Hepatocyte (in vitro differentiated cells): ENCODE measurements around the gene RPTOR. TPM values are rescaled to one million over a fixed set of nuclear protein-coding genes. Genes with fewer than 3 reads are reported as not detected.

Experiments
- DNase-seq: peaks from one replicate; pipeline ENCODE4 v3.0.0-alpha.2; 2016; ENCODE audit warnings: low spot score
- H2AFZ ChIP-seq: fragments of 200-600 bp; sonication (generic); 2 replicates; pipeline ENCODE4 v1.6.0; 2016; ENCODE audit warnings: antibody characterized with exemption, mild to moderate bottlenecking
- H3K27ac ChIP-seq: fragments of 200-600 bp; sonication (generic); 2 replicates; pipeline ENCODE4 v1.5.1; 2016; ENCODE audit warnings: mild to moderate bottlenecking
- H3K27me3 ChIP-seq: fragments of 200-600 bp; sonication (generic); 2 replicates; pipeline ENCODE4 v1.6.1; 2016
- H3K36me3 ChIP-seq: fragments of 200-600 bp; sonication (generic); replicated peaks from 2 replicates; pipeline ENCODE4 v1.5.1; 2016; ENCODE audit warnings: low read depth; ENCODE audit not compliant: insufficient read depth
- H3K4me1 ChIP-seq: fragments of 200-600 bp; sonication (generic); 2 replicates; pipeline ENCODE4 v1.5.1; 2016; ENCODE audit warnings: mild to moderate bottlenecking, moderate library complexity; ENCODE audit not compliant: insufficient read depth
- H3K4me2 ChIP-seq: fragments of 200-600 bp; sonication (generic); 2 replicates; pipeline ENCODE4 v1.6.0; 2016
- H3K4me3 ChIP-seq: fragments of 200-600 bp; sonication (generic); 2 replicates; pipeline ENCODE4 v1.5.1; 2016; ENCODE audit warnings: mild to moderate bottlenecking
- H3K79me2 ChIP-seq: fragments of 200-600 bp; sonication (generic); 2 replicates; pipeline ENCODE4 v1.6.0; 2017; ENCODE audit warnings: mild to moderate bottlenecking
- H3K9me2 ChIP-seq: fragments of 200-600 bp; sonication (generic); replicated peaks from 2 replicates; pipeline ENCODE4 v1.6.0; 2017; ENCODE audit warnings: mild to moderate bottlenecking; ENCODE audit not compliant: insufficient read depth
- H3K9me3 ChIP-seq: fragments of 200-600 bp; sonication (generic); 2 replicates; pipeline ENCODE4 v1.5.1; 2016; ENCODE audit warnings: low read depth, mild to moderate bottlenecking
- H4K20me1 ChIP-seq: fragments of 200-600 bp; sonication (generic); 2 replicates; pipeline ENCODE4 v1.6.0; 2016; ENCODE audit warnings: mild to moderate bottlenecking; ENCODE audit not compliant: insufficient read depth, poor library complexity, severe bottlenecking
- CTCF ChIP-seq: fragments of 200-600 bp; sonication (generic); IDR thresholded peaks from 2 replicates; pipeline ENCODE4 v1.5.1; 2016; ENCODE audit warnings: antibody characterized with exemption, mild to moderate bottlenecking; ENCODE audit not compliant: poor library complexity
- EZH2 ChIP-seq: fragments of 200-600 bp; sonication (generic); IDR thresholded peaks from 2 replicates; pipeline ENCODE4 v1.6.1; 2016; ENCODE audit warnings: antibody characterized with exemption, mild to moderate bottlenecking, borderline replicate concordance
- EZH2phosphoT487 ChIP-seq: fragments of 200-600 bp; sonication (generic); IDR thresholded peaks from one replicate; pipeline ENCODE4 v1.6.1; 2018; ENCODE audit warnings: antibody characterized with exemption, mild to moderate bottlenecking, low read depth, moderate library complexity; ENCODE audit not compliant: unreplicated experiment, severe bottlenecking
- WGBS: methylation state at CpG from one replicate; pipeline ENCODE4 v1.1.6; 2016; ENCODE audit warnings: low lambda C conversion rate; ENCODE audit errors: missing lambda C conversion rate; 5-methylcytosine and 5-hydroxymethylcytosine counted together
- polyA plus RNA-seq: library from polyadenylated mRNA; unstranded; fragments of >200 nt; fragmentation: Nextera tagmentation; extraction: Ambion mirVana; gene quantifications from 2 replicates; pipeline ENCODE4 v1.2.1, GENCODE V29; 2016
- total RNA-seq: library from RNA; depleted of rRNA; stranded (reverse); fragments of >200 nt; gene quantifications from 2 replicates; pipeline ENCODE4 v1.2.3, GENCODE V29; 2014

RPTOR gene
- total and polyA plus RNA-seq, 2 experiments from 2014 or later = 14.1 to 20.6 TPM

- H4K20me1 ChIP-seq = no peaks in the 10 kb centered on the region
- H3K9me2 ChIP-seq = no peaks in the 10 kb centered on the region
- H3K4me2 ChIP-seq = no peak overlapping the region
- H3K36me3 ChIP-seq = no peaks in the 10 kb centered on the region
- 75% methylated on average over 6 of the region's 6 CpGs for WGBS
- H3K27ac ChIP-seq = no peak overlapping the region
- DNase-seq = no peak
- H3K4me3 ChIP-seq = no peak overlapping the region
- no peaks in the 10 kb centered on the region for H3K27me3 ChIP-seq
- TF ChIP-seq EZH2phosphoT487 = no peak
- no peak for TF ChIP-seq CTCF
- no peak for TF ChIP-seq EZH2
- H3K4me1 ChIP-seq = peaks cover 5% of the 10 kb centered on the region
- H2AFZ ChIP-seq = no peak overlapping the region
- H3K9me3 ChIP-seq = no peaks in the 10 kb centered on the region
- no peaks in the 10 kb centered on the region for H3K79me2 ChIP-seq
Measured at GRCh38 chr17:80768389-80768788, 223.8 kb downstream of the RPTOR start.

DNA sequence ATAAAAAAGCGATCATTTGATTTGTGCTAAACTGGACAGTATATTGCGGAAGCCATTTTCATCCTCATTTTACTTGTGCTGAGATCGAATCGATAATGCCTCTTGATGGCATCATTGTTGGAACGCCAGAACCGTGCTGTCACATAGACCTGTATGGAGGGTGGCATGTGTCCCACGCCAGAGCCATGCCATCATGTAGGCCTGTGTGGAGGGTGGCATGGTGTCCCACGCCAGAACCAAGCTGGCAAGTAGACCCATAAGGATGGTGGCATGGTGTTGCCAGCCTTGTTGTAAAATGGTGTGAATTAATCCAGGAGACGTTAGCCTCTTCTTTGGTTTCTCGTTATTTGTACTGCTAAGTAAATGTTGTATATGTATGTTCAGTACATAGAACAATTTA lies 224.3 kb downstream of the RPTOR start:
- Histone ChIP-seq H3K27ac (no peak overlapping the region), H4K20me1 (no peaks in the 10 kb centered on the region), H3K4me3 (no peak overlapping the region), H3K79me2 (no peaks in the 10 kb centered on the region), H3K4me1 (peaks cover 10% of the 10 kb centered on the region), H3K9me2 (no peaks in the 10 kb centered on the region), H3K9me3 (no peaks in the 10 kb centered on the region), H3K36me3 (no peaks in the 10 kb centered on the region), H3K27me3 (no peaks in the 10 kb centered on the region), H2AFZ (no peak overlapping the region), H3K4me2 (no peak overlapping the region)
- TF ChIP-seq EZH2phosphoT487 = no peak
- TF ChIP-seq EZH2 = no peak
- no peak for TF ChIP-seq CTCF
- DNase-seq = no peak
- WGBS = 97% methylated on average over 10 of the region's 10 CpGs

DNA sequence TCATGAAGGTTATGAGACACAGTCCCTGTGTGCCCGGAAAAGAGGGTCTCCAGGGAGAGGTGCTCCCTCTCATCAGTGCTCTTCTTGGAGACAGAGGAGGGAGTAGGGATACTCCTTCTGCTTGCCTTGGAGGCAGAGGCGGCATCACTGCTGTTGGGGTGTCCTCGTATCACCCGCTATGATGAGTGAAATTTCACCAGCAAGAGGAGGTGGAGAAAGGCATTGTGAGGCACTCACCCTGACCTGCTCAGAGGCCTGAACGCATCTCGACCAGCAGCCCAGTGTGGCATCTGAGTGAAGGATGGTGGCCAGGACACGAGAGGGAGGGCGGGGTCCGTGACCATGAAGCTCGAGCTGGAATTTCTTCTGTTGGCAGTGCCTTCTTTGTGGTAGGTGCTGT lies 224.9 kb downstream of the RPTOR start:
- no peak overlapping the region for H2AFZ ChIP-seq
- H3K4me3 ChIP-seq = no peak overlapping the region
- H3K79me2 ChIP-seq = no peaks in the 10 kb centered on the region
- TF ChIP-seq CTCF (no peak), EZH2phosphoT487 (no peak), EZH2 (no peak)
- H4K20me1 ChIP-seq = no peaks in the 10 kb centered on the region
- no peak overlapping the region for H3K4me2 ChIP-seq
- no peaks in the 10 kb centered on the region for H3K36me3 ChIP-seq
- H3K27ac ChIP-seq = no peak overlapping the region
- H3K4me1 ChIP-seq = peaks cover 12% of the 10 kb centered on the region
- H3K9me3 ChIP-seq = no peaks in the 10 kb centered on the region
- H3K9me2 ChIP-seq = no peaks in the 10 kb centered on the region
- WGBS = 98% methylated on average over 10 of the region's 10 CpGs
- no peaks in the 10 kb centered on the region for H3K27me3 ChIP-seq
- no peak for DNase-seq
